PC-9 (cell line): ENCODE measurements around the gene AFAP1L2. TPM values are rescaled to one million over a fixed set of nuclear protein-coding genes. Genes with fewer than 3 reads are reported as not detected.

ENCODE experiments used
- BruUV-seq: library from RNA; stranded (reverse); fragments of 400-500 nt; replicated peaks from 2 replicates; lab custom pipeline; 2021; lab: Mats Ljungman, UMichigan
- CTCF ChIA-PET: fragments of 300-600 bp; sonication (Branson Sonifier 250); formaldehyde crosslinking; loops from one replicate; lab custom pipeline; 2022; ENCODE audit warnings: antibody characterized with exemption; lab: Charles Lee
- POLR2A ChIA-PET: fragments of 300-600 bp; sonication (Branson Sonifier 250); formaldehyde crosslinking; loops from one replicate; lab custom pipeline; 2022; ENCODE audit warnings: antibody characterized with exemption; ENCODE audit not compliant: unreplicated experiment; lab: Charles Lee
- DNase-seq, 2 experiments: peaks; one replicate each; pipeline versions ENCODE4 v3.0.0 to v3.0.0-alpha.2; 2015 to 2022; ENCODE audit warnings: mixed read lengths in 1 of 2
- H2AFZ ChIP-seq: fragments of 200-600 bp; sonication (generic); 2 replicates; pipeline ENCODE4 v1.8.1; 2017; ENCODE audit warnings: antibody characterized with exemption
- H3F3A ChIP-seq: fragments of 200-600 bp; sonication (generic); 2 replicates; pipeline ENCODE4 v1.8.1; 2017; ENCODE audit warnings: antibody characterized with exemption, mild to moderate bottlenecking, low read depth; ENCODE audit not compliant: insufficient read depth
- H3K27ac ChIP-seq: fragments of 200-600 bp; sonication (generic); 2 replicates; pipeline ENCODE4 v1.6.1; 2016; ENCODE audit warnings: mixed run types
- H3K27me3 ChIP-seq: fragments of 200-600 bp; sonication (generic); 2 replicates; pipeline ENCODE4 v1.6.1; 2016; ENCODE audit warnings: low read depth, mixed run types; ENCODE audit not compliant: insufficient read depth
- H3K36me3 ChIP-seq: fragments of 200-600 bp; sonication (generic); 2 replicates; pipeline ENCODE4 v1.6.1; 2016; ENCODE audit warnings: low read depth, mixed run types
- H3K4me1 ChIP-seq: fragments of 200-600 bp; sonication (generic); replicated peaks from 2 replicates; pipeline ENCODE4 v1.6.1; 2016; ENCODE audit warnings: mixed run types; ENCODE audit not compliant: insufficient read depth
- H3K4me2 ChIP-seq: fragments of 200-600 bp; sonication (generic); 2 replicates; pipeline ENCODE4 v1.6.1; 2017; ENCODE audit warnings: mixed run types
- H3K4me3 ChIP-seq: fragments of 200-600 bp; sonication (generic); 2 replicates; pipeline ENCODE4 v1.6.1; 2016; ENCODE audit warnings: mixed run types
- H3K79me2 ChIP-seq: fragments of 200-600 bp; sonication (generic); 2 replicates; pipeline ENCODE4 v1.6.1; 2017; ENCODE audit warnings: low read depth, mixed run types
- H3K9me2 ChIP-seq: fragments of 200-600 bp; sonication (generic); 2 replicates; pipeline ENCODE4 v1.8.1; 2017; ENCODE audit warnings: mild to moderate bottlenecking; ENCODE audit not compliant: insufficient read depth
- H3K9me3 ChIP-seq: fragments of 200-600 bp; sonication (generic); 2 replicates; pipeline ENCODE4 v1.8.1; 2016; ENCODE audit warnings: low read depth; ENCODE audit not compliant: insufficient read depth
- H4K20me1 ChIP-seq: fragments of 200-600 bp; sonication (generic); 2 replicates; pipeline ENCODE4 v1.8.1; 2017; ENCODE audit not compliant: insufficient read depth
- EZH2 ChIP-seq: fragments of 200-600 bp; sonication (generic); IDR thresholded peaks from 2 replicates; pipeline ENCODE4 v1.8.0; 2017; ENCODE audit warnings: antibody characterized with exemption, low read depth
- intact Hi-C: fragments of 100-400 bp; cut with micrococcal nuclease; formaldehyde crosslinking; loops from one replicate; pipeline ENCODE4 v1.10.0; 2022; ENCODE audit not compliant: unreplicated experiment
- total RNA-seq: library from RNA; stranded (reverse); gene quantifications from 2 replicates; pipeline ENCODE4 v1.2.3, GENCODE V29; 2021
- TF ChIP-seq, protein P1 (sequence below): fragments of 200-600 bp; sonication (generic); conservative IDR thresholded peaks from 2 replicates; pipeline ENCODE4 v1.6.1; 2017; ENCODE audit warnings: mixed run types, antibody characterized with exemption, mild to moderate bottlenecking, moderate library complexity

AFAP1L2 gene
- total RNA-seq, 1 experiment from 2014 or later: 35.4 TPM

DNA sequence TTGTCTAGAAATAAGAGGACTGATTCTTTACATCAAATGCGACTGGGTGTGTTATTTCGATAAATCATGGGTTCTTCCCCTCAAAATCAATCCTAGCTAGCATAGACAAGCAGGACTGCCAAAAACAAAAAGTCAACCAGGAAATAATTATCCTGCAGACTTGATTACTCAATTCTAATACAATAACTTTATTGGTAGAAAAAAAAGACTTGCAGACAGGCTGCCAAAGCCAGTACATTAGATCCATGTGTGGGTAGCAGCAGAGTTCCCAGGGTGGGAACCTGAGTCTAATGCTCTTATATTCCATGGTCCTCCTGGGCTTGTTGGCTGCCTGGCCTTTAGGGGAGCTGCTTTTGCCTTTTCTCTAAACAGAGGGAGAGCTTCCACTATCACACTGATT, 7.8 kb downstream of the AFAP1L2 start:
- H3K79me2 ChIP-seq: peaks cover 32% of the 10 kb centered on the region
- TF ChIP-seq EZH2: no peak
- TF ChIP-seq, protein P1, sequence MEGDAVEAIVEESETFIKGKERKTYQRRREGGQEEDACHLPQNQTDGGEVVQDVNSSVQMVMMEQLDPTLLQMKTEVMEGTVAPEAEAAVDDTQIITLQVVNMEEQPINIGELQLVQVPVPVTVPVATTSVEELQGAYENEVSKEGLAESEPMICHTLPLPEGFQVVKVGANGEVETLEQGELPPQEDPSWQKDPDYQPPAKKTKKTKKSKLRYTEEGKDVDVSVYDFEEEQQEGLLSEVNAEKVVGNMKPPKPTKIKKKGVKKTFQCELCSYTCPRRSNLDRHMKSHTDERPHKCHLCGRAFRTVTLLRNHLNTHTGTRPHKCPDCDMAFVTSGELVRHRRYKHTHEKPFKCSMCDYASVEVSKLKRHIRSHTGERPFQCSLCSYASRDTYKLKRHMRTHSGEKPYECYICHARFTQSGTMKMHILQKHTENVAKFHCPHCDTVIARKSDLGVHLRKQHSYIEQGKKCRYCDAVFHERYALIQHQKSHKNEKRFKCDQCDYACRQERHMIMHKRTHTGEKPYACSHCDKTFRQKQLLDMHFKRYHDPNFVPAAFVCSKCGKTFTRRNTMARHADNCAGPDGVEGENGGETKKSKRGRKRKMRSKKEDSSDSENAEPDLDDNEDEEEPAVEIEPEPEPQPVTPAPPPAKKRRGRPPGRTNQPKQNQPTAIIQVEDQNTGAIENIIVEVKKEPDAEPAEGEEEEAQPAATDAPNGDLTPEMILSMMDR: no peak
- no peaks in the 10 kb centered on the region for H3K27me3 ChIP-seq
- no peak overlapping the region for H3K4me2 ChIP-seq
- no peaks in the 10 kb centered on the region for H3K9me3 ChIP-seq
- no peak for DNase-seq
- no peaks in the 10 kb centered on the region for H4K20me1 ChIP-seq
- CTCF ChIA-PET: no interaction called here
- no peaks in the 10 kb centered on the region for H3K36me3 ChIP-seq
- BruUV-seq: no TSS peak
- POLR2A ChIA-PET: no interaction called here
- no peaks in the 10 kb centered on the region for H3F3A ChIP-seq
- 0 out of 2 replicates have a peak, but pooled peaks cover under 1% of the 10 kb centered on the region for H3K4me1 ChIP-seq
- no peaks in the 10 kb centered on the region for H3K9me2 ChIP-seq
- no peak overlapping the region for H3K4me3 ChIP-seq
- H2AFZ ChIP-seq: no peak overlapping the region
- no peak overlapping the region for H3K27ac ChIP-seq
- intact Hi-C loops: no loop called here

DNA sequence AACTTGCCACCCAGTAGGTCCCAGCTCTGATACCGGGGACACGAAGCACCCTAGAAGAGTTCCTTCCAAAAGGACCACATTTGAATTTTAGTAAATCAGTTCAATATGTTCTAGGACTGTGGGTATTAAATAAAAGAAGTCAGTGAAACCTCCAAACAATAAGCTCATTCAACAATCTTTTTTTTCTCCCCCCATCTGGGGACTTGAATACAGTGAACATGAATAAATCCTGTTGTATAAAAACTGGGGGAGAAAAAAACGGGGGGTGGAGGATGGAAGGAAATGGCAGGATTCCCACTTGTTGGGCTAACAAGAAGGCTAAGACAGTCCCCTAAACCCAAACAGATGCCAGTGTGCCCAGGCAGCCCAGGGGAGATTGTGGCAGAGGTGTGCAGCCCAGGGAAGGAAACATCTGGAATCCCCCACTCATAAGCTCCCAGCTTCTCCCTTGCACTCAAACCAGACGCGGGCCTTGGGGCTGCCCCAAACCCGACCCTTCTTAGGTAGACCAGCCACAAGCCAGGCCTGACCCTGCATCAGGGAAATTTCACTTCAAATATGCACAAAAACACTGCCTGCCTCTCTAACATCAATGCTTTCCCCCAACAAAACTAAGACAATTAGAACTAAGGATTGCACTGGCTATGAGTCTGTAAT, 8.8 kb downstream of the AFAP1L2 start:
- Histone ChIP-seq H3K4me3 (no peak overlapping the region), H4K20me1 (no peaks in the 10 kb centered on the region), H3K36me3 (no peaks in the 10 kb centered on the region), H2AFZ (no peak overlapping the region), H3K27me3 (no peaks in the 10 kb centered on the region), H3F3A (no peaks in the 10 kb centered on the region), H3K4me1 (peaks cover 8% of the 10 kb centered on the region; the same call in 1 of the 2 replicates), H3K79me2 (peaks cover 23% of the 10 kb centered on the region), H3K4me2 (no peak overlapping the region), H3K9me2 (no peaks in the 10 kb centered on the region), H3K27ac (no peak overlapping the region), H3K9me3 (no peaks in the 10 kb centered on the region)
- TF ChIP-seq EZH2: no peak
- TF ChIP-seq, protein P1: no peak
- CTCF ChIA-PET: interaction anchor here (0.6 kb wide), 1 partner anchor 20 kb away, joined by 6 read pairs; no protein-coding TSS in a partner anchor
- BruUV-seq: no TSS peak
- DNase-seq: no peak
- POLR2A ChIA-PET: no interaction called here
- intact Hi-C loops: no loop called here

DNA sequence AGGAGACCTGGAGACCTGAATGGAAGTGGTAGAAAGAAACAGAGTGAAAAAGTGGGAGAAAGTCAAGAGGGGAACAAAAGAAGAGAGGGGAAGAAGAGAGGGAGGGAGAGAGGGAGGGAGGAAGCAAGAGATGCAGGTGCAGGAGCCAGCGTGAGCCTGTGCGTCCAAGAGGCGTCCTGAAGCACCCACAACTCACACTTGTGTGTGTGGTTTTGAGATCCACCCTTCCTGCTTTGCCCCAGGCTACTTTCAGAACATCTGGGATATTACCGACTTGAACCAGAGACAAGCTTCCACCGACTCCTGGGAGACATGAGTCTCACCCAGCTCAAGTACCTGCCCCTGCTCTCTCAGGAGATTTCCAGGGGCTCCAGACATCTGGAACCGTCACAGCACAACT, 9.8 kb downstream of the AFAP1L2 start:
- Histone ChIP-seq H3K4me3 (no peak overlapping the region), H3K36me3 (no peaks in the 10 kb centered on the region), H4K20me1 (no peaks in the 10 kb centered on the region), H3K9me2 (no peaks in the 10 kb centered on the region), H3K27ac (no peak overlapping the region), H3K79me2 (peaks cover 14% of the 10 kb centered on the region), H3K4me1 (peaks cover 16% of the 10 kb centered on the region), H3K27me3 (no peaks in the 10 kb centered on the region), H3K9me3 (no peaks in the 10 kb centered on the region), H3K4me2 (no peak overlapping the region), H3F3A (peaks cover 3% of the 10 kb centered on the region; the same call in 1 of the 2 replicates), H2AFZ (no peak overlapping the region)
- POLR2A ChIA-PET: no interaction called here
- no peak for DNase-seq
- BruUV-seq: no TSS peak
- CTCF ChIA-PET: no interaction called here
- TF ChIP-seq EZH2: no peak
- TF ChIP-seq, protein P1: no peak
- intact Hi-C loops: no loop called here
